Endothelial cell of hepatic sinusoid (primary cell): ENCODE measurements around the gene PSMD5.

Experiments
- in situ Hi-C: cut with HindIII; loops from 2 replicates; pipeline ENCODE4 v1.10.0; 2017; ENCODE audit warnings: low sequenced_read_pairs

The PSMD5 gene

DNA sequence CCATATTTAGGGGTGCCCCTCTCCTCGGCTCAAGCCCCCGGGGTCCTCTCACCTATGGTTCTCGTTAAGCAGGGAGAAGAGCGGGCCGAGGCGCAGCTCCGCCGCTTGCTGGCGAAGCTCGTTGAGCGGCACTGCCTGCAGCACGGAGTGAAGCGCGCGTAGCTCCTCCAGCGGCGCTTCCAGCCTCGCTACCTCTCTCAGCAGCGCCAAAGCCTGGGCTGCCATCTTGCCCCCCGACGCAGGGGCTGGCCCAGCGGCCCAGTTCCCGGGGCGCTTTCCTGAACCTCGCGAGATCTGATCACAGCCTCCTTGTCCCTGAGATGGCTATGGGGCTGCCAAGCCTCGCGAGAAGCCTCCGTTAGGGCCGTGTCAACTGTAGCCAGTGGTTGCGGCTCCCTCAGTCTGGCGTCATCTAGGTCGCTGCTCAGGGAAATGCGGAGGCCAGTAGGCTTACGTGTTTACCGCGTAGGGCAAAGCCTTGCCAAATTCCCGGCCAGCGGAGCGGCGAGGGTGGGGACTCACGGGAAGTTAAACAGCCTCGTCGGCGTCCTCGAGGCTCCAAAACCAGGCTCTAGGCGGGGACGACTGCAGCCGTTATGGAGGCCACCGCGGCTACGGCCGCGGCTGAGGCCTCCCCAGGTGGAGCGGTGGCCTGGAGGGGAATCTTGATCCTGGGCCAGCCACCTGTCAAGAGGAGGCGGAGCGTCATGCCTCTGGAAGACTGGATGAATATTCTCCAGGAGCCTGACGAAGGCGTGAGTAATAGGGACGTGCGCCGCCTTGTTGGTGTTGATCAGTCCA is at the start of gene PSMD5:
Gene PSMD5 (minus strand): TSS at position 238 of the 801 bp plus-strand sequence. CDS start 13 bp downstream, at position 225.
- in situ Hi-C loops, result no loop called here

DNA sequence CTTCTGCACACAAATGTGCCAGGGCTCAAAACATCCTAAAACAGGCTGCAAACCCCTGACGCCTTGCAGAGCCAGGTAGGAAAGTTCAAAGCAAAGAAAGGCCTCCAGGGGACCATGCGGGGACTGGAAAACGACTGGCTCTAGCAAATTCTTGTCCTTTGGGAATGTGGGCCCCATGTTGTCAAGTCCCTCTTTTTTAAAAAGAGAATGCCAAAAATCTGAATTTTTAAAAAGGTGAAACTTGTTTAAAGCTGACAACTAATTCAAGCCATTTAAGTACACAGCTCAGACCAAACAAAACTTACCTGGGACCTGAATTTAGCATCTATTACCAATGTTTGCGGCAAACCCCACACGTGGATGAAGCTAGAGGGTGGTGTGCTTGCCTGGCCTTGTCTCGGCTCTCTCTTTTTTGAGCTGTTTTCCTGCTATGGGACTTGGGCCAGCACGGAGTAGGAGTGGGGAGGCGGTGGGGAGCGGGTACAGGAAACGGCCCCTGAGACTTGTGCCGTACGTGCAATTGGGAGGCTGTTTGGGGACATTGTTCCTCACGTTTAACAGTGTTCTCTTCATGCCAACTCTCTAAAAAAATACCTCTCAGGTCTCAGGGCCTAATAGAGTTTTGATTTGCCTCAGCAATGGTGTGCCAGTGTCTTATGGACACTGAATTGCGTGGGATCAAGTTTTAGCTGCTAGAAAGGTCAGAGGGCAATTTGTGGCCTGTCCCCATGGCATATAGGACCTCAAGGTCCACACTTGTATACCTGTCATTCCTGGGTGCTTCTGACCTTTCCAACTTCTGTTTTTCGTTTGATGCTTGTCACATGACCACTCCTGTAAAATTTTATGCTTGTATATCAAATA is 49.4 kb upstream of the PSMD5 start:
- in situ Hi-C loops, result no loop called here

- in situ Hi-C loops, result no loop called here
Measured at GRCh38 chr9:120891245-120891883, 48.6 kb upstream of the PSMD5 start.

- in situ Hi-C loops, result no loop called here
Measured at GRCh38 chr9:120890320-120891244, 47.9 kb upstream of the PSMD5 start.

DNA sequence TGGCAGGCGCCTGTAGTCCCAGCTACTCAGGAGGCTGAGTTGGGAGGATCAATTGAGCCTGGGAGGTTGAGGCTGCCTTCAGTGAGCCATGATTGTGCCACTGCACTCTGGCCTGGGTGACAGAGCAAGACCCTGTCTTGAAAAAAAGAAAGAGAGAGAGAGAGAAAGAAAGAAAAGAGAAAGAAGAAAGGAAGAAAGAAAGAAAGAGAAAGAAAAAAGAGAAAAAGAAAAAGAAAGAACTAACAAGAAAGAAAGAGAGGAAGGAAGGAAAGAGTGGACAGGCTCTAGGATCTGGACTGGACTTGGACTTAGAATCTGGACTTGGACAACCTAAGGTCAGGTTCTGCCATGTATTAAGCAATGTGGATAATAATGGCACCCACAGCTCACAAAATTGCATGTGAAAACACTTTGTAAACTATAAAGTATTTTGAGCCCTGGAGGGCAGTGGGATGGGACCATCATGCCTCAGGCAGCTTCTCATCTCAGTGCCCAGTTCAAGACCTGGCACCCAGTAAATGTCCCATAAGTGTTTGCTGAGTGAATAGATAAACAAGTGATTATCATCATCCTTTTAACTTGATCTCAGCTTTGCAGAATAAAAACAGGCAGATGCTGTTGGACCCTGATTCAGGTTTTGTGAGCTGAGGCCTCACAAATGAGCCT is 47.0 kb upstream of the PSMD5 start:
- in situ Hi-C loops, result no loop called here

DNA sequence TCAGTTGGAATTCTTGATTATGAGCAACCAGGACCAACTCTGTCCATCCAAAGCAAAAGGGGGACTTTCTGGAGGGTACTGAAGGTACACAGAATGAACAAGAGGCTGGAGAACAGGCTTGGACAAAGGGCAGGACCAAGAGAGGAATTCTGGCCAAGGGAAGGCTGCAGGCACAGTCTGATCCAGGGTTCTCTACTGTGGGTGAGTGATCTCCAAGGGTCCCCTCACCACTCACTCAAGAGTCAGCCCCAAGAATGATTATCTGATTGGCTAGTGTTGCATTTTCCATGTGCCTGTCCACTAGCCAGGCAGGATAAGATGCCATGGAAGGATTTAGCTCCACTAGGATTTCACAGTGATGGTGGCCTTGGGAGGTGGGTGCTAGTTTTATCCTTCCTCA is 45.9 kb upstream of the PSMD5 start:
- in situ Hi-C loops, result no loop called here

- in situ Hi-C loops, result no loop called here
Measured at GRCh38 chr9:120886490-120886967, 43.8 kb upstream of the PSMD5 start.

DNA sequence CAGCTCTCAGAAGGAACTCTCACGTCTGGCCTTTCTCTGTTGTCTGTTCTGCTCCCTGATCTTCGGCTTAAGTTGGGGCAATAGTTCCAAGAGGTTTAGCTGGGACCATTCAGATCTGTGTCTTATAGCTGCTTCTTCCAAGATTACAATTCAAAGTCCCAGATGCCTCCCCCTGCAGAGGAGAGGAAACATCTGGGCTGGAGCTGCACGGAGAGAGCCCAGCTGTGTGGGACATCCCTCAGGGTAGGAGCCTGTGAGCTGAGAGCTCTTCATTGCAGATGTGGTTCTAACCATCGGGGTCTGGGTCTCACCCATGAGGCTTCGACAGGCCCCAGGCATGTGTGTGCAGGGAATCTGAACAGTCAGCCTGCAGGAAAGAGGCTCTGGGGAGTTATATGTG is 43.2 kb upstream of the PSMD5 start:
- in situ Hi-C loops, result no loop called here

GRCh38 chr9:120885457-120885856 is 42.7 kb upstream of the PSMD5 start:
- in situ Hi-C loops, result no loop called here

DNA sequence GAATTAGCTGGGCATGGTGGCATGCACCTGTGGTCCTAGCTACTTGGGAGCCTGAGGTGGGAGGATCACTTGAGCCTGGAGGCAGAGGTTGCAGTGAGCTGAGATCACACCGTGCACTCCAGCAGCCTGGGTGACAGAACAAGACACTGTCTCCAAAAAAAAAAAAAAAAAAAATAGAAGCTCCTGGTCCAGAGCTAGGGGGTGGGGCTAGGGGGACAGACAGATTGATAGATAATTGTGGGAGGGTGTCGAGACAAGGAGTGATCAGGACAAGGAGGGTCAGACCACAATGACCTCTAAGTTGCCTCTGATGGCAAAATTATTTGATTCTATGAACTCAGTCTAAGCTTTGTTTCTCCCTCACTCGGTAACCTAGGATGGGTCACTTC is 40.9 kb upstream of the PSMD5 start:
- in situ Hi-C loops, result no loop called here

DNA sequence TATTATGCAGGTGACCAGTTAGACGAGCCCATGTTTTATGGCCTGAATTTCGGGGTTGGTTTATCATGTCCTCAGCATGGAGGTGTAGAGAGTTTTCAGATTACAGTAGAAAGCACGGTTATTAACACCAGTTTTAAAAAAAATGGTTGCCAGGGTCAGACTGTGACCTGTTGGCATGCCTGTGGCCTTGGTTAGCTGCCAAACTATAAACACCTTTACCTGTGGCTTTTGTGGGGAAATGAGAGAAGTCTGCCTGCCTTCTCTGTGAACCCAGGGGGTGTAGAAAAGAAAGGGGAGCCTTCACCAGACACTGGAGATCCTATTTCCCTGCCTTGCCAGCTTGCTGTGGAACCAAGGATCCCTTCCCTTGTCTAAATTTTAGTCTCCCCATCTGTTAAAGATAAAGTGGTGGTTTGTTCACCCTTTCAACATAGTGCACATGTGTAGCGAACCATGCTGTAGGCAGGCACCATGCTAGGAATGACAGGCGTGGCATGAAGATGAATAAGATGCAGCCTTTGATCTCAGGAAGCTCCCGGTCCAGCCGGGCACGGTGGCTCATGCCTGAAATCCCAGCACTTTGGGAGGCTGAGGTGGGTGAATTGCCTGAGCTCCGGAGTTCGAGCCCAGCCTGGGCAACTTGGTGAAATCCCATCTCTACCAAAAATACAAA is 40.3 kb upstream of the PSMD5 start:
- in situ Hi-C loops, result no loop called here

DNA sequence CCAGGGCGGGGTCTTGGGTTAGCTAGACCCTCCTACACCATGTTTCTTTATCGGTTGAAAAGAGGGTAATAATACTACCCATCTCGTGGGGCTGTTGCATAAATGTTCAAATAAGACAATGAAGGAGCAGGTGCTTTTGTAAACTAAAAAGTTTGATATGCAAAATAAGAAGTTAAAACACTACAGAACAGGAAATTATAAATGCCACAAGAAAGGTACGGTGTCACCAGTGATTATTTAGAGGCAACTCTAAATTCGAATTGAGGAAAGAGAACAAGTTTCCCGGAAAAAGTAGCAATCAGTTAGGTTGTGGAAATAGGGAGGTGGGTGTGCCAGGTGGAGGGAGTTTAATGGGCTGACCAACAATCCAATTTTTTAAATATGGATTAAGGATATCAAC is 36.7 kb upstream of the PSMD5 start:
- in situ Hi-C loops, result loop anchor here (5.0 kb wide), 1 partner anchor 48 kb away; the partner anchor contains the start of gene TRAF1

- in situ Hi-C loops, result loop anchor here (5.0 kb wide), 1 partner anchor 49 kb away; the partner anchor contains the start of gene TRAF1
Measured at GRCh38 chr9:120878188-120879130, 35.7 kb upstream of the PSMD5 start.

DNA sequence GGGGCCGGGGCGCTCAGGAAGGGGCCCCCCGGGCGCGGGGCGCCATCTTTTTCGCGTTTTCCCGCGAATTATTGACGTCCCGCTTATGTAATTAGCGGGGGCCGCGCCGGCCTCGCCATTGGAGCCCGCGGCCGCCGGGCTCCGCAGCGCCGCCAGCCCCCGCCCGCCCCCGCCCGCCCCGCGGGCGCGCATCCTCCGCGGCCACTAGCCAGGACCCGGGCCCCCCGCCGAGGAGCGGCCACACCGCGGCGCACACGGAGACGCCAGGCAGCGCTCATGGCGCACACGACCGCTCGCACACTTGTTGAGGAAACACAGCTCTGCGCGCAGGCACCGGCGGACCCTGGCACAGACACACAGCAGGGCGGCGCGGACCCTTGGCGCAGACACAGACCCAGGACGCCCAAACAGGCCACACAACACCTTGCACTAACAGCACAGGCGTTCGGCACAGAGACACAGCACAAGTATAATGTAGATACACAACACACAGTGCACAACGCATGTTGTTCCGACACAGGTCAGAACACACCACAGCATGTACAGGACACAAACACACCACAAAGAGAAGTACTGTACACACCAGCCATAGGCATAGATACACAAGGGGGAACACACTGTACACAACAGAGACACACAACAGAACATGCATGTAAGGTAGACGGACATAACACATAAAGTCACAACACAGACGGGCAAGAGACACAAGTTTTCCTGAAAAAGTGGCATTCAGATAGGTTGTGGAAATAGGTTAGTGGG is 34.7 kb upstream of the PSMD5 start:
- in situ Hi-C loops, result loop anchor here (5.0 kb wide), 1 partner anchor 50 kb away; the partner anchor contains the start of gene TRAF1

DNA sequence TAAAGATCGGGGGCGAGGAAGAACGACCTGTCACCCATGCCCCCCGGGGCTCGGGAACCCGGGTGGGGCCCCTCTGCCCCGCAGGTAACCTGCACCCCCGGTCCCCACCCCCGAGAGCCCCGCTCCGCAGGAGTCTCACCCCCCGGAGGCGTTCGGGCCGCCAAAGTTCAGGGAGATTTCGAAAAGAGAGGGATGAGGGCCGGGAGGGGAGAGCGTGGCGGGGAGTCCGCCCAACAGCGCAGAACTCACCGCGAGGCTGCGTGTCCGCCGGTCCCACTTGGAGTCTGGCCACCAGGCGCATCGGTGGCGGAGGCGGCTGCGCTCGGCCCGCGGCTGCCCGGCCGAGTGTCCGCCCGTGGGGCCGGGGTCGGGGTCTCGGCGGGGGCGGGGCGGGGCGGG is 34.1 kb upstream of the PSMD5 start, which contains the start of gene PHF19:
Gene PHF19 (minus strand): TSS at position 347 of the 399 bp plus-strand sequence. CDS start 2,447 bp downstream, outside the sequence.
- in situ Hi-C loops, result loop anchor here (5.0 kb wide), 1 partner anchor 50 kb away; the partner anchor contains the start of gene TRAF1

- in situ Hi-C loops, result loop anchor here (5.0 kb wide), 1 partner anchor 51 kb away; the partner anchor contains the start of gene TRAF1
Measured at GRCh38 chr9:120875954-120876841, 33.5 kb upstream of the PSMD5 start.
